ENCODE measurements around the gene IGFBP4. TPM values are rescaled to one million over a fixed set of nuclear protein-coding genes. Genes with fewer than 3 reads are reported as not detected.
"Not testable (repeated sequence)": the region's sequence is repeated elsewhere in the genome, so short reads cannot be mapped to it uniquely, and the experiment has no call there.

IGFBP4 gene
- polyA plus RNA-seq (2011; rRNA removed), result 816 and 1,200 TPM in 2 replicates
- 926 and 963 TPM in 2 replicates for polyA minus RNA-seq (2011; rRNA and poly(A)+ RNA removed)

- H3K27me3 ChIP-seq (ENCODE audit: control insufficient read depth, insufficient read depth, low read length), result no peaks in the 10 kb centered on the region
- peaks cover 17% of the 10 kb centered on the region for H3K36me3 ChIP-seq (ENCODE audit: control insufficient read depth, insufficient read depth, low read length)
- peak; percentile 35 for TF ChIP-seq CTCF (IDR thresholded peaks at IDR 0.05; ENCODE audit: insufficient read depth, low read depth, low read length)
- peak within 1 kb of the TSS; percentile 95 for H3K4me3 ChIP-seq (ENCODE audit: low read depth, low read length)
- POLR2A ChIA-PET, result interaction anchor here (0.6 to 0.7 kb wide), 4 partner anchors 8 to 1247 kb away, joined by 3 to 5 read pairs (median 4); no protein-coding TSS in a partner anchor
- CTCF ChIA-PET, result interaction anchor here (0.6 to 8.8 kb wide), 21 partner anchors 8 to 141 kb away, joined by 3 to 113 read pairs (median 4); partner anchors contain the start of genes TNS4 and TOP2A
- no peak for DNase-seq (ENCODE audit: low read depth)
Measured at GRCh38 chr17:40443196-40443987, at the start of gene IGFBP4. TSS of gene IGFBP4 (plus strand) at chr17:40443450. CDS start at chr17:40443736, 286 bp downstream.

GRCh38 chr17:40399185-40399584 is 44.1 kb upstream of the IGFBP4 start:
- Histone ChIP-seq H3K27me3 (ENCODE audit: control insufficient read depth, insufficient read depth, low read length) (no peaks in the 10 kb centered on the region), H3K4me3 (ENCODE audit: low read depth, low read length) (no peak overlapping the region), H3K36me3 (ENCODE audit: control insufficient read depth, insufficient read depth, low read length) (no peaks in the 10 kb centered on the region; the same call in 1 of the 2 replicates)
- peak; percentile 5 for DNase-seq (ENCODE audit: low read depth)
- peak; percentile 58 for TF ChIP-seq CTCF (IDR thresholded peaks at IDR 0.05; ENCODE audit: insufficient read depth, low read depth, low read length)
- CTCF ChIA-PET, result interaction anchor here (0.7 to 4.5 kb wide), 6 partner anchors 10 to 160 kb away, joined by 4 to 17 read pairs (median 5); no protein-coding TSS in a partner anchor
- POLR2A ChIA-PET, result no interaction called here

- TF ChIP-seq CTCF (IDR thresholded peaks at IDR 0.05; ENCODE audit: insufficient read depth, low read depth, low read length), result no peak
- no peak overlapping the region for H3K4me3 ChIP-seq (ENCODE audit: low read depth, low read length)
- H3K36me3 ChIP-seq (ENCODE audit: control insufficient read depth, insufficient read depth, low read length), result no peaks in the 10 kb centered on the region; the same call in 1 of the 2 replicates
- no peaks in the 10 kb centered on the region for H3K27me3 ChIP-seq (ENCODE audit: control insufficient read depth, insufficient read depth, low read length)
- ChIA-PET CTCF (interaction anchor here (0.6 to 4.5 kb wide), 8 partner anchors 9 to 176 kb away, joined by 3 to 20 read pairs (median 5); no protein-coding TSS in a partner anchor), POLR2A (no interaction called here)
- no peak for DNase-seq (ENCODE audit: low read depth)
Measured at GRCh38 chr17:40402668-40403067, 40.6 kb upstream of the IGFBP4 start.

- H3K27me3 ChIP-seq (ENCODE audit: control insufficient read depth, insufficient read depth, low read length), result no peaks in the 10 kb centered on the region
- DNase-seq (ENCODE audit: low read depth), result no peak
- H3K4me3 ChIP-seq (ENCODE audit: low read depth, low read length), result no peak overlapping the region
- CTCF ChIA-PET, result interaction anchor here (1.0 to 1.1 kb wide), 2 partner anchors 11 kb away, joined by 3 to 4 read pairs; no protein-coding TSS in a partner anchor
- POLR2A ChIA-PET, result interaction anchor here (0.6 kb wide), 1 partner anchor 297 kb away, joined by 3 read pairs; no protein-coding TSS in a partner anchor
- H3K36me3 ChIP-seq (ENCODE audit: control insufficient read depth, insufficient read depth, low read length), result no peaks in the 10 kb centered on the region; the same call in 1 of the 2 replicates
- TF ChIP-seq CTCF (IDR thresholded peaks at IDR 0.05; ENCODE audit: insufficient read depth, low read depth, low read length), result no peak
Measured at GRCh38 chr17:40404003-40404402, 39.2 kb upstream of the IGFBP4 start.

GRCh38 chr17:40407460-40407859 is 35.8 kb upstream of the IGFBP4 start:
- H3K36me3 ChIP-seq (ENCODE audit: control insufficient read depth, insufficient read depth, low read length), result no peaks in the 10 kb centered on the region
- H3K27me3 ChIP-seq (ENCODE audit: control insufficient read depth, insufficient read depth, low read length), result no peaks in the 10 kb centered on the region
- no peak overlapping the region for H3K4me3 ChIP-seq (ENCODE audit: low read depth, low read length)
- no peak for TF ChIP-seq CTCF (IDR thresholded peaks at IDR 0.05; ENCODE audit: insufficient read depth, low read depth, low read length)
- CTCF ChIA-PET, result interaction anchor here (0.8 to 2.1 kb wide), 4 partner anchors 9 to 53 kb away, joined by 3 to 5 read pairs (median 3); no protein-coding TSS in a partner anchor
- DNase-seq (ENCODE audit: low read depth), result no peak
- POLR2A ChIA-PET, result no interaction called here

- CTCF ChIA-PET, result interaction anchor here (1.0 to 2.1 kb wide), 7 partner anchors 9 to 150 kb away, joined by 3 to 7 read pairs (median 5); no protein-coding TSS in a partner anchor
- H3K27me3 ChIP-seq (ENCODE audit: control insufficient read depth, insufficient read depth, low read length); H3K4me3 ChIP-seq (ENCODE audit: low read depth, low read length); DNase-seq (ENCODE audit: low read depth); H3K36me3 ChIP-seq (ENCODE audit: control insufficient read depth, insufficient read depth, low read length): not testable (repeated sequence)
- POLR2A ChIA-PET, result interaction anchor here (0.6 kb wide), 1 partner anchor 77 kb away, joined by 10 read pairs; no protein-coding TSS in a partner anchor
Measured at GRCh38 chr17:40409540-40409939, 33.7 kb upstream of the IGFBP4 start.

Measured in BJ (cell line).